Smooth muscle cell (in vitro differentiated cells): ENCODE data around the gene DSCAML1. TPM values are rescaled to one million over a fixed set of nuclear protein-coding genes. Genes with fewer than 3 reads are reported as not detected.

Experiments
- DNase-seq: peaks from one replicate; lab custom pipeline; 2025; ENCODE audit not compliant: unreplicated experiment; lab: John Stamatoyannopoulos, UW
- H2AFZ ChIP-seq: fragments of 200-600 bp; sonication (generic); 2 replicates; pipeline ENCODE4 v1.6.0; 2016; ENCODE audit warnings: antibody characterized with exemption, low read depth, mild to moderate bottlenecking
- H3F3A ChIP-seq: fragments of 200-600 bp; sonication (generic); 2 replicates; pipeline ENCODE4 v1.6.0; 2017; ENCODE audit warnings: antibody characterized with exemption, low read depth
- H3K27ac ChIP-seq: fragments of 200-600 bp; sonication (generic); 2 replicates; pipeline ENCODE4 v1.5.1; 2016; ENCODE audit warnings: low read depth, mild to moderate bottlenecking
- H3K27me3 ChIP-seq: fragments of 200-600 bp; sonication (generic); 2 replicates; pipeline ENCODE4 v1.6.1; 2016; ENCODE audit warnings: low read depth, mild to moderate bottlenecking
- H3K36me3 ChIP-seq: fragments of 200-600 bp; sonication (generic); 2 replicates; pipeline ENCODE4 v1.5.1; 2016; ENCODE audit warnings: low read depth
- H3K4me1 ChIP-seq: fragments of 200-600 bp; sonication (generic); 2 replicates; pipeline ENCODE4 v1.5.1; 2016; ENCODE audit warnings: low read depth
- H3K4me2 ChIP-seq: fragments of 200-600 bp; sonication (generic); 2 replicates; pipeline ENCODE4 v1.6.0; 2016; ENCODE audit warnings: mild to moderate bottlenecking
- H3K4me3 ChIP-seq: fragments of 200-600 bp; sonication (generic); 2 replicates; pipeline ENCODE4 v1.5.1; 2016; ENCODE audit warnings: mild to moderate bottlenecking
- H3K79me2 ChIP-seq: fragments of 200-600 bp; sonication (generic); 2 replicates; pipeline ENCODE4 v1.6.0; 2016; ENCODE audit warnings: low read depth, mild to moderate bottlenecking
- H3K9ac ChIP-seq: fragments of 200-600 bp; sonication (generic); 2 replicates; pipeline ENCODE4 v1.6.0; 2016; ENCODE audit warnings: low read depth
- H3K9me3 ChIP-seq: fragments of 200-600 bp; sonication (generic); replicated peaks from 2 replicates; pipeline ENCODE4 v1.5.1; 2016; ENCODE audit warnings: low read depth
- H4K20me1 ChIP-seq: fragments of 200-600 bp; sonication (generic); 2 replicates; pipeline ENCODE4 v1.6.0; 2016; ENCODE audit warnings: low read depth
- CTCF ChIP-seq: fragments of 200-600 bp; sonication (generic); IDR thresholded peaks from 2 replicates; pipeline ENCODE4 v1.5.1; 2017; ENCODE audit warnings: borderline replicate concordance, mild to moderate bottlenecking, antibody characterized with exemption; ENCODE audit not compliant: insufficient read depth, poor library complexity, severe bottlenecking
- WGBS: methylation state at CpG from one replicate; pipeline ENCODE4 v1.1.7; 2016; ENCODE audit warnings: low lambda C conversion rate; 5-methylcytosine and 5-hydroxymethylcytosine counted together
- polyA plus RNA-seq: library from polyadenylated mRNA; unstranded; fragments of >200 nt; fragmentation: Nextera tagmentation; extraction: Ambion mirVana; gene quantifications from 2 replicates; pipeline ENCODE4 v1.2.1, GENCODE V29; 2016
- total RNA-seq: library from RNA; depleted of rRNA; stranded (reverse); fragments of >200 nt; gene quantifications from 2 replicates; pipeline ENCODE4 v1.2.3, GENCODE V29; 2014

The DSCAML1 gene
- total and polyA plus RNA-seq, 2 experiments from 2014 or later = 0.22 TPM; not detected in 1

DNA sequence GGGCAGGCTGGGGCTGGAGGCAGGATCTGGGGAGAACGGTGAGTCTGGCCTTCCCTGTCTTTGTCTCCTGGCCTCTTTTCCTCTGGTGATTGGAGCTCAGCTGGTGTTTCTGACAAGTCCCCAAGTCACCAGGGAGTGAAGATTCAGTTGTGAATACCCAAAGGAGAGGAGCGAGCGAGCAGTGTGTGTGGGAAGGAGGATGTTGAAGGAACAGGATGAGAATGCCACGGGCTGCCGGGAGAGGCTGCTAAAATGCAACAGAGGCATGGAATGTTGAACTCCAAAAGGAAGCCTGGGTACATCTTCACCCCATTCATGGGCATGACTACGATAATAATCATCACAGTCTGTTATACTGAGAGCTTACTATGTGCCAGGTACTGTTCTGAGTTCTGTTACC, 306.1 kb downstream of the DSCAML1 start:
- no peaks in the 10 kb centered on the region for H3K36me3 ChIP-seq
- peaks cover 21% of the 10 kb centered on the region for H3K27me3 ChIP-seq
- no peak for TF ChIP-seq CTCF
- H3K4me3 ChIP-seq = no peak overlapping the region
- peaks cover 5% of the 10 kb centered on the region for H3K4me1 ChIP-seq
- H3K9me3 ChIP-seq = no peaks in the 10 kb centered on the region
- no peak overlapping the region for H3K27ac ChIP-seq
- H4K20me1 ChIP-seq = no peaks in the 10 kb centered on the region
- no peak overlapping the region for H3K9ac ChIP-seq
- no peak overlapping the region for H3K4me2 ChIP-seq
- DNase-seq = no peak
- H2AFZ ChIP-seq = no peak overlapping the region
- H3F3A ChIP-seq = no peaks in the 10 kb centered on the region
- WGBS = 75% methylated on average over 6 of the region's 6 CpGs
- H3K79me2 ChIP-seq = no peaks in the 10 kb centered on the region

- DNase-seq = no peak
- Histone ChIP-seq H3K27me3 (peaks cover 18% of the 10 kb centered on the region), H3K9ac (no peak overlapping the region), H3K4me3 (no peak overlapping the region), H3K4me1 (peaks cover 5% of the 10 kb centered on the region), H3K27ac (no peak overlapping the region), H3K4me2 (no peak overlapping the region), H3F3A (no peaks in the 10 kb centered on the region), H3K79me2 (no peaks in the 10 kb centered on the region), H3K36me3 (no peaks in the 10 kb centered on the region), H4K20me1 (no peaks in the 10 kb centered on the region), H3K9me3 (no peaks in the 10 kb centered on the region), H2AFZ (no peak overlapping the region)
- no peak for TF ChIP-seq CTCF
- WGBS = 57% methylated on average over 14 of the region's 14 CpGs
Measured at GRCh38 chr11:117489999-117490679, 306.9 kb downstream of the DSCAML1 start.

GRCh38 chr11:117488996-117489952, 307.7 kb downstream of the DSCAML1 start:
- H3K9ac ChIP-seq = no peak overlapping the region
- no peak overlapping the region for H3K27ac ChIP-seq
- peaks cover 5% of the 10 kb centered on the region for H3K4me1 ChIP-seq
- WGBS = 84% methylated on average over 14 of the region's 14 CpGs
- peaks cover 18% of the 10 kb centered on the region for H3K27me3 ChIP-seq
- no peaks in the 10 kb centered on the region for H3K36me3 ChIP-seq
- no peak for TF ChIP-seq CTCF
- H3K9me3 ChIP-seq = no peaks in the 10 kb centered on the region
- H3K79me2 ChIP-seq = no peaks in the 10 kb centered on the region
- H2AFZ ChIP-seq = no peak overlapping the region
- no peaks in the 10 kb centered on the region for H3F3A ChIP-seq
- no peak overlapping the region for H3K4me3 ChIP-seq
- DNase-seq = no peak
- H3K4me2 ChIP-seq = no peak overlapping the region
- H4K20me1 ChIP-seq = no peaks in the 10 kb centered on the region
